GM12872 (cell line): ENCODE results near the gene NFKBIB.

Experiments
- TF ChIP-seq, protein P1 (sequence below): IDR thresholded peaks from 3 replicates; pipeline ENCODE4 v1.5.1; 2011; ENCODE audit warnings: low read depth, mild to moderate bottlenecking, low read length, moderate library complexity; ENCODE audit not compliant: insufficient read depth

NFKBIB gene

GRCh38 chr19:38944981-38945506 lies 45.3 kb downstream of the NFKBIB start:
- TF ChIP-seq, protein P1, sequence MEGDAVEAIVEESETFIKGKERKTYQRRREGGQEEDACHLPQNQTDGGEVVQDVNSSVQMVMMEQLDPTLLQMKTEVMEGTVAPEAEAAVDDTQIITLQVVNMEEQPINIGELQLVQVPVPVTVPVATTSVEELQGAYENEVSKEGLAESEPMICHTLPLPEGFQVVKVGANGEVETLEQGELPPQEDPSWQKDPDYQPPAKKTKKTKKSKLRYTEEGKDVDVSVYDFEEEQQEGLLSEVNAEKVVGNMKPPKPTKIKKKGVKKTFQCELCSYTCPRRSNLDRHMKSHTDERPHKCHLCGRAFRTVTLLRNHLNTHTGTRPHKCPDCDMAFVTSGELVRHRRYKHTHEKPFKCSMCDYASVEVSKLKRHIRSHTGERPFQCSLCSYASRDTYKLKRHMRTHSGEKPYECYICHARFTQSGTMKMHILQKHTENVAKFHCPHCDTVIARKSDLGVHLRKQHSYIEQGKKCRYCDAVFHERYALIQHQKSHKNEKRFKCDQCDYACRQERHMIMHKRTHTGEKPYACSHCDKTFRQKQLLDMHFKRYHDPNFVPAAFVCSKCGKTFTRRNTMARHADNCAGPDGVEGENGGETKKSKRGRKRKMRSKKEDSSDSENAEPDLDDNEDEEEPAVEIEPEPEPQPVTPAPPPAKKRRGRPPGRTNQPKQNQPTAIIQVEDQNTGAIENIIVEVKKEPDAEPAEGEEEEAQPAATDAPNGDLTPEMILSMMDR = no peak

DNA sequence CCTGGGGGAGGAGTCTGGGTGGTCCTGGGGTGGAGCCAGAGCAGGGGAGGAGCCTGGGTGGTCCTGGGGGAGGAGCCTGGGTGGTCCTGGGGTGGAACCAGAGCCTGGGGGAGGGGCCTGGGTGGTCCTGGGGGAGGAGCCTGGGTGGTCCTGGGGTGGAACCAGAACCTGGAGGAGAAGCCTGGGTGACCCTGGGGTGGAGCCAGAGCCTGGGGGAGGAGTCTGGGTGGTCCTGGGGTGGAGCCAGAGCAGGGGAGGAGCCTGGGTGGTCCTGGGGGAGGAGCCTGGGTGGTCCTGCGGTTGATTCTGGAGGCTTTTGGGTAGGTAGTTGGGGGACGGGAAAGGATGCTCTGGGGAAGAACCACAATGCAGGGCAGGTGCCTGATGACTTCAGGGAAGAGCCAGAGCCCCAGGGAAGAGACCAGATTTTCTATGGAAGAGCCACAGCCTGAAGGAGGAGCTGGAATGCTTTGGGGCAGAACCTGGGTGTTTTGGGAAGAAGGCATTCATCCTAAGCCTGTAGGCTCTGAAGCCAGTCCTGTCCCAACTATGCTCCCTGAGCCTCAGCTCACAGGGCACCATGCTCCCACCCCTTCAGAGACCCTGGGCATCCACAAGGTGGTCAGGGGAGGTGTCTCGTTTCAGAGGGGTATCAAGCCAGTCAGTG lies 45.9 kb downstream of the NFKBIB start:
- TF ChIP-seq, protein P1 = no peak

- TF ChIP-seq, protein P1 = no peak
Observed at GRCh38 chr19:38946229-38947010, 46.7 kb downstream of the NFKBIB start.

DNA sequence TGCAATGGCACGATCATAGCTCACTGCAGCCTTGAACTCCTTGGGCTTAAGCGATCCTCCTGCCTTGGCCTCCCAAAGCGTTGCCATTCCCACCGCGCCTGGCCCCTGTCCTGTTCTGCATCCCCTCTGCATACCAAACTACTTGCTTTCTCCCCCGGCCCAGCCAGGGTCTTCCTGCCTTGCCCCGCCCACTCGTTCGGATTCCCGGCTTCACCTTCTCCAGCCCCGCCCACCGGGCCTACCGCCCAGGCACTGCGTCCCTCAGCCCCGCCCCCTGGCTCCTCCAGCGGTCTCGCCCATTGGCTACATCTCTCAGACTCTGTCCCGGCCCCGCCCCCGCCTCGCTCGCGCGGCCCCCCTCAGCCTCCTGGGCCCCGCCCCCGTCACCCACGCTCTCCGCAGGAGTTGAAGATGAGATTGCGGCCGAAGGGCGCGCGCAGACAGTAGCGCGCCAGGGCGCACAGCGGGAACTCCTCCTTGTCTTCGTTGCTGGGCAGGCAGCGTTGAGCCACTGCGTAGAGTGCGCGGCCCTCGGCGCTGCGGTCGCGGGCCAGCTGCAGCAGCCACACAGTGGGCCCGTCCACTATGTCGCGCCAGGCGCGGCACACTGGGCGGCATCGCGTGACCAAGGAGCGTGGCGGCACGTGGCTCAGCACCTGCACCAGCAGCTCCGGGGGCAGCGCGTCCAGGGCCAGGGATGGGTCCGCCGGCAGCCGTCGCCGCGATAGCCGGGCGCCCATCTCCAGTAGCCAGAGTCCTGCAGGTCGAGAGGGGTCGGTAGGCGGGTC lies 50.0 kb downstream of the NFKBIB start:
- TF ChIP-seq, protein P1 = no peak

DNA sequence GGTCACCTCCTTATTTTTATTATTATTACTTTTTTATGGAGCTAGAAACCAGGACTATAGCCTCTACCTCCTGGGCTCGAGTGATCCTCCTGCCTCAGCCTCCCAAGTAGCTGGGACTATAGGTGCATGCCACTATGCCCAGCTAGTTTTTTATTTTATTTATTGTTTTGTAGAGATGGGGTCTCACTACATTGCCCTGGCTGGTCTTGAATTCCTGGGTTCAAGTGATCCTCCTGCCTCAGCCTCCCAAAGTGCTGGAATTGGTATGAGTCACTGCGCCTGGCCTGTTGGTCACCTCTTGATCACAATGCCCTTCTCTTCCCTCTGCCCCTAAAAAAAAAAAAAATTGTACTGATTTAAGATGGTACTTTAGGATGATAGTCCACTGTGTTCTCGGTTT lies 51.4 kb downstream of the NFKBIB start:
- TF ChIP-seq, protein P1 = no peak

GRCh38 chr19:38952395-38953165 lies 52.8 kb downstream of the NFKBIB start:
- TF ChIP-seq, protein P1 = peak; percentile 64
